HepG2 (cell line): Measurements from ENCODE around the gene PCGF3. TPM values are rescaled to one million over a fixed set of nuclear protein-coding genes. Genes with fewer than 3 reads are reported as not detected.

ENCODE experiments used
- ARNT ChIP-seq: fragments of 450-650 bp; IDR thresholded peaks from 2 replicates; pipeline ENCODE4 v1.6.1; 2017
- ATAD3A ChIP-seq: sonication (generic); formaldehyde crosslinking; IDR thresholded peaks from 2 replicates; pipeline ENCODE4 v1.4.0; 2020; ENCODE audit warnings: missing genetic modification reagents
- ATM ChIP-seq: fragments of 450-650 bp; IDR thresholded peaks from 2 replicates; pipeline ENCODE4 v1.7.1; 2017; ENCODE audit warnings: mild to moderate bottlenecking, borderline replicate concordance
- DZIP1 ChIP-seq: sonication (generic); formaldehyde crosslinking; IDR thresholded peaks from 2 replicates; pipeline ENCODE4 v1.5.0; 2020; ENCODE audit warnings: mild to moderate bottlenecking, missing genetic modification reagents
- E2F2 ChIP-seq: sonication (generic); formaldehyde crosslinking; IDR thresholded peaks from 2 replicates; pipeline ENCODE4 v1.4.0; 2020; ENCODE audit warnings: missing genetic modification reagents, borderline replicate concordance
- ELF3 ChIP-seq: IDR thresholded peaks from 2 replicates; pipeline ENCODE4 v1.6.1; 2016; ENCODE audit warnings: missing genetic modification reagents, missing compliant biosample characterization
- HHEX ChIP-seq: IDR thresholded peaks from 2 replicates; pipeline ENCODE4 v1.6.1; 2016; ENCODE audit warnings: control low read depth
- HNF4A ChIP-seq: sonication (generic); formaldehyde crosslinking; IDR thresholded peaks from 2 replicates; pipeline ENCODE4 v1.4.0; 2020; ENCODE audit warnings: missing genetic modification reagents
- IKZF5 ChIP-seq: IDR thresholded peaks from 2 replicates; pipeline ENCODE4 v1.6.1; 2018; ENCODE audit warnings: missing genetic modification reagents, mild to moderate bottlenecking, missing compliant biosample characterization
- MYNN ChIP-seq: sonication (generic); formaldehyde crosslinking; IDR thresholded peaks from 2 replicates; pipeline ENCODE4 v1.4.0; 2020; ENCODE audit warnings: mild to moderate bottlenecking, low read depth, missing genetic modification reagents
- MZF1 ChIP-seq: sonication (generic); formaldehyde crosslinking; IDR thresholded peaks from 2 replicates; pipeline ENCODE4 v1.8.1; 2023; ENCODE audit warnings: mild to moderate bottlenecking, missing genetic modification reagents, borderline replicate concordance
- PPARG ChIP-seq: conservative IDR thresholded peaks from 2 replicates; pipeline ENCODE4 v1.6.1; 2016; ENCODE audit warnings: missing biosample characterization, missing genetic modification reagents
- REST ChIP-seq, 2 experiments: IDR thresholded peaks; 2 replicates each; pipeline ENCODE4 v1.6.1; 2011 to 2012; ENCODE audit warnings: low read length in 2 of 2, borderline replicate concordance in 1 of 2, low read depth in 1 of 2, mild to moderate bottlenecking in 1 of 2, moderate library complexity in 1 of 2
- SETDB1 ChIP-seq: sonication (generic); formaldehyde crosslinking; IDR thresholded peaks from 2 replicates; pipeline ENCODE4 v1.5.1; 2020; ENCODE audit warnings: missing genetic modification reagents, mild to moderate bottlenecking, borderline replicate concordance
- SIN3B ChIP-seq: fragments of 150-350 bp; IDR thresholded peaks from 2 replicates; pipeline ENCODE4 v1.6.1; 2014; ENCODE audit warnings: low read length
- SYNCRIP ChIP-seq: fragments of 200-400 bp; formaldehyde crosslinking; IDR thresholded peaks from 2 replicates; pipeline ENCODE4 v1.6.1; 2018; ENCODE audit warnings: mild to moderate bottlenecking, low read depth, low read length; ENCODE audit not compliant: insufficient read depth
- ZNF234 ChIP-seq: sonication (generic); formaldehyde crosslinking; conservative IDR thresholded peaks from 2 replicates; pipeline ENCODE4 v1.5.1; 2020; ENCODE audit warnings: mild to moderate bottlenecking, missing genetic modification reagents
- ZNF335 ChIP-seq: sonication (generic); formaldehyde crosslinking; IDR thresholded peaks from 2 replicates; pipeline ENCODE4 v1.4.0; 2020; ENCODE audit warnings: missing genetic modification reagents
- ZNF749 ChIP-seq: sonication (generic); formaldehyde crosslinking; IDR thresholded peaks from 2 replicates; pipeline ENCODE4 v1.8.0; 2022; ENCODE audit warnings: mild to moderate bottlenecking, missing genetic modification reagents, moderate library complexity, borderline replicate concordance
- ZNF780A ChIP-seq: sonication (generic); formaldehyde crosslinking; IDR thresholded peaks from 2 replicates; pipeline ENCODE4 v1.8.0; 2022; ENCODE audit warnings: mild to moderate bottlenecking, missing genetic modification reagents, moderate library complexity
- ZNF782 ChIP-seq: sonication (generic); formaldehyde crosslinking; IDR thresholded peaks from 2 replicates; pipeline ENCODE4 v1.4.0; 2020; ENCODE audit warnings: missing genetic modification reagents, mild to moderate bottlenecking, borderline replicate concordance
- polyA plus RNA-seq, 8 experiments: library from polyadenylated mRNA; depleted of rRNA in 3 of 8; stranded (reverse) in 7 of 8; unstranded in 1 of 8; fragments of >200 nt; fragmentation: Illumina TruSeq in 4 of 8; extraction: Trizol in 4 of 8; gene quantifications; 2 replicates each; pipeline versions ENCODE4 v1.2.1 to v1.2.3, GENCODE V29; 2011 to 2016; ENCODE audit warnings: low read depth in 4 of 8, missing spikeins in 1 of 8, mixed read lengths in 1 of 8; ENCODE audit not compliant: insufficient read depth in 1 of 8
- total RNA-seq, 5 experiments: library from RNA; depleted of rRNA; stranded (reverse); fragments of >200 nt; fragmentation: Illumina TruSeq; extraction: Trizol; gene quantifications; 2 replicates each; pipeline ENCODE4 v1.2.3, GENCODE V29; 2016; ENCODE audit warnings: low read depth in 1 of 5

The PCGF3 gene
- total and polyA plus RNA-seq, 2 of the 13 experiments (the other 11 are each of a cell fraction or from before 2014, with no cell fraction given): 28.6 to 66.2 TPM

- TF ChIP-seq REST (IDR thresholded peaks at IDR 0.05; ENCODE audit: borderline replicate concordance in 1 of 2, low read depth in 1 of 2, low read length in 2 of 2) (0 out of 4 replicates have a peak, but pooled peaks of 1 of the 2 experiments have one; percentile 8), ARNT (no peak), SYNCRIP (no peak), SIN3B (peak; percentile 92), E2F2 (CRISPR knock-in tag) (peak; percentile 86; the same call in 1 of the 2 replicates), ZNF749 (CRISPR knock-in tag) (peak; percentile 93), HNF4A (CRISPR knock-in tag) (no peak), ZNF335 (no peak), DZIP1 (CRISPR knock-in tag) (peak; percentile 90; the same call in 1 of the 2 replicates), ZNF780A (CRISPR knock-in tag) (no peak), HHEX (no peak), ZNF234 (CRISPR knock-in tag) (no peak; the same call in 1 of the 2 replicates), PPARG (CRISPR knock-in tag) (no peak; the same call in 1 of the 2 replicates), ATAD3A (CRISPR knock-in tag) (0 out of 2 replicates have a peak, but pooled peaks have one; percentile 64), IKZF5 (CRISPR knock-in tag) (0 out of 2 replicates have a peak, but pooled peaks have one; percentile 28), ELF3 (CRISPR knock-in tag) (peak; percentile 58), MYNN (no peak), MZF1 (CRISPR knock-in tag) (no peak), SETDB1 (no peak), ZNF782 (CRISPR knock-in tag) (peak; percentile 60; the same call in 1 of the 2 replicates), ATM (no peak)
Measured at GRCh38 chr4:674172-675035, 31.2 kb upstream of the PCGF3 start, which contains the start of the genes ATP5ME and MYL5 (continued).
